Esophagus squamous epithelium (tissue), 4 donors: ENCODE measurements around the gene PTPRJ.

Experiments
- CTCF ChIP-seq, 6 experiments: fragments of 450-650 bp in 4 of 6; fragments of 200-600 bp in 2 of 6; sonication (generic) in 2 of 6; IDR thresholded peaks; one replicate each; pipeline ENCODE4 v1.5.1; 2016 to 2019; ENCODE audit warnings: antibody characterized with exemption in 6 of 6, mild to moderate bottlenecking in 4 of 6, moderate library complexity in 4 of 6
- POLR2A ChIP-seq, 4 donors: fragments of 450-650 bp; IDR thresholded peaks; one replicate each; pipeline ENCODE4 v1.6.1; 2017; ENCODE audit warnings: antibody characterized with exemption in 4 of 4, mild to moderate bottlenecking in 4 of 4, moderate library complexity in 3 of 4

- no peak for TF ChIP-seq CTCF (IDR thresholded peaks at IDR 0.05)
- TF ChIP-seq POLR2A (IDR thresholded peaks at IDR 0.05): no peak
These were observed 49.4 kb downstream of the PTPRJ start for GRCh38 chr11:48029681-48030290.
